Neural progenitor cell (in vitro differentiated cells): Measurements from ENCODE around the gene CYP8B1. TPM values are rescaled to one million over a fixed set of nuclear protein-coding genes. Genes with fewer than 3 reads are reported as not detected.

ENCODE experiments used
- DNase-seq: peaks from one replicate; pipeline ENCODE4 v3.0.0-alpha.2; 2016; ENCODE audit warnings: low spot score
- H2AFZ ChIP-seq: fragments of 200-600 bp; sonication (generic); replicated peaks from 2 replicates; pipeline ENCODE4 v1.6.1; 2016; ENCODE audit warnings: antibody characterized with exemption
- H3F3A ChIP-seq: fragments of 200-600 bp; sonication (generic); 2 replicates; pipeline ENCODE4 v1.6.1; 2016; ENCODE audit warnings: antibody characterized with exemption, low read depth
- H3K27ac ChIP-seq: fragments of 200-600 bp; sonication (generic); 2 replicates; pipeline ENCODE4 v1.5.1; 2016; ENCODE audit warnings: mild to moderate bottlenecking
- H3K27me3 ChIP-seq: fragments of 200-600 bp; sonication (generic); 2 replicates; pipeline ENCODE4 v1.6.1; 2016; ENCODE audit warnings: mild to moderate bottlenecking, moderate library complexity
- H3K36me3 ChIP-seq: fragments of 200-600 bp; sonication (generic); 2 replicates; pipeline ENCODE4 v1.5.1; 2016
- H3K4me1 ChIP-seq: fragments of 200-600 bp; sonication (generic); 2 replicates; pipeline ENCODE4 v1.6.1; 2016; ENCODE audit warnings: mixed run types
- H3K4me2 ChIP-seq: fragments of 200-600 bp; sonication (generic); 2 replicates; pipeline ENCODE4 v1.6.1; 2016
- H3K4me3 ChIP-seq: fragments of 200-600 bp; sonication (generic); 2 replicates; pipeline ENCODE4 v1.5.1; 2016
- H3K79me2 ChIP-seq: fragments of 200-600 bp; sonication (generic); 2 replicates; pipeline ENCODE4 v1.6.1; 2016; ENCODE audit warnings: low read depth
- H3K9ac ChIP-seq: fragments of 200-600 bp; sonication (generic); 2 replicates; pipeline ENCODE4 v1.6.1; 2016
- H3K9me3 ChIP-seq: fragments of 200-600 bp; sonication (generic); 2 replicates; pipeline ENCODE4 v1.5.1; 2016; ENCODE audit warnings: low read depth
- H4K20me1 ChIP-seq: fragments of 200-600 bp; sonication (generic); 2 replicates; pipeline ENCODE4 v1.6.1; 2016; ENCODE audit warnings: low read depth
- H3K27ac Mint-ChIP-seq: 3 replicates; pipeline ENCODE4 v1.8.0; 2021; ENCODE audit warnings: mixed read lengths
- H3K27me3 Mint-ChIP-seq: 2 replicates; pipeline ENCODE4 v1.8.0; 2022; ENCODE audit warnings: low read depth, mild to moderate bottlenecking, inconsistent platforms, moderate library complexity, mixed read lengths; ENCODE audit not compliant: insufficient read depth
- H3K36me3 Mint-ChIP-seq: 3 replicates; pipeline ENCODE4 v1.8.0; 2021; ENCODE audit warnings: mixed read lengths
- H3K4me1 Mint-ChIP-seq: 3 replicates; pipeline ENCODE4 v1.8.0; 2021; ENCODE audit warnings: mixed read lengths
- H3K4me3 Mint-ChIP-seq: 3 replicates; pipeline ENCODE4 v1.8.0; 2021; ENCODE audit warnings: mild to moderate bottlenecking, moderate library complexity, mixed read lengths
- H3K9me3 Mint-ChIP-seq: 3 replicates; pipeline ENCODE4 v1.8.0; 2020; ENCODE audit warnings: mixed read lengths
- EZH2 ChIP-seq: fragments of 200-600 bp; sonication (generic); IDR thresholded peaks from 2 replicates; pipeline ENCODE4 v1.6.1; 2017; ENCODE audit warnings: antibody characterized with exemption, mild to moderate bottlenecking, moderate library complexity
- EZH2phosphoT487 ChIP-seq: fragments of 200-600 bp; sonication (generic); IDR thresholded peaks from 2 replicates; pipeline ENCODE4 v1.6.1; 2017; ENCODE audit warnings: antibody characterized with exemption
- total RNA-seq: library from RNA; depleted of rRNA; stranded (reverse); fragments of >200 nt; gene quantifications from 2 replicates; pipeline ENCODE4 v1.2.3, GENCODE V29; 2015; ENCODE audit warnings: low replicate concordance
- TF ChIP-seq, protein P1 (sequence below): fragments of 200-600 bp; sonication (generic); IDR thresholded peaks from 2 replicates; pipeline ENCODE4 v1.5.1; 2017; ENCODE audit warnings: antibody characterized with exemption, mild to moderate bottlenecking

Gene CYP8B1, protein sequence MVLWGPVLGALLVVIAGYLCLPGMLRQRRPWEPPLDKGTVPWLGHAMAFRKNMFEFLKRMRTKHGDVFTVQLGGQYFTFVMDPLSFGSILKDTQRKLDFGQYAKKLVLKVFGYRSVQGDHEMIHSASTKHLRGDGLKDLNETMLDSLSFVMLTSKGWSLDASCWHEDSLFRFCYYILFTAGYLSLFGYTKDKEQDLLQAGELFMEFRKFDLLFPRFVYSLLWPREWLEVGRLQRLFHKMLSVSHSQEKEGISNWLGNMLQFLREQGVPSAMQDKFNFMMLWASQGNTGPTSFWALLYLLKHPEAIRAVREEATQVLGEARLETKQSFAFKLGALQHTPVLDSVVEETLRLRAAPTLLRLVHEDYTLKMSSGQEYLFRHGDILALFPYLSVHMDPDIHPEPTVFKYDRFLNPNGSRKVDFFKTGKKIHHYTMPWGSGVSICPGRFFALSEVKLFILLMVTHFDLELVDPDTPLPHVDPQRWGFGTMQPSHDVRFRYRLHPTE
- total RNA-seq = not detected in 2 replicates

DNA sequence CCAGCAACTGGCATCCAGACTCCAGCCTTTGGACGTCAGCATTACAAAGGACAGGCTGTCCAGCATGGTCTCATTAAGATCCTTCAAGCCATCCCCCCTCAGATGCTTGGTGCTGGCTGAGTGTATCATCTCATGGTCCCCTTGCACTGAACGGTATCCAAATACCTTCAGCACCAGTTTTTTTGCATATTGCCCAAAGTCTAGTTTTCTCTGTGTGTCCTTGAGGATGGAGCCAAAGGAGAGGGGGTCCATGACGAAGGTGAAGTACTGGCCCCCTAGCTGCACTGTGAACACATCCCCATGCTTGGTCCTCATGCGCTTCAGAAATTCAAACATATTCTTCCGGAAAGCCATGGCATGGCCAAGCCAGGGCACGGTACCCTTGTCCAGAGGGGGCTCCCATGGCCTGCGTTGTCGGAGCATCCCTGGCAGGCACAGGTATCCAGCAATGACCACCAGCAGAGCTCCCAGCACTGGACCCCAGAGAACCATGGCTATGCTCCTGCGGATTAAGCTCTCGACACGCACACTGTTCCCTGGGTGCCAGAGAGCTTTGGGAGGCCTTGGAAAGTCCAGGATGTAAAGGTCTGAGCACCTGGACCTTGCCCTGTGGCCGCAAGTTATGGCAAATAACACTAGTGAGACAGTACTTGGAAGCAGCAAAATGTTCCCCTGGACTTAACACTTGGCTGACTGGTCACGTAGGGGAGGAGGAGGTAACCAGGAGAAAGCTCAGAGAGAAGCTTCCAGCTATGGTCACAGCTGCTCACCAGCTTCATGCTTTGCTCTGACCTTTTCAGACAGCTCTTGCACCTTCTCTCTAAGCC is at the start of gene CYP8B1:
TSS of gene CYP8B1 (minus strand) at position 555 of the 827 bp plus-strand sequence. CDS start at position 492, 63 bp downstream.
- Mint-ChIP-seq H3K4me1 (peaks cover 3% of the 10 kb centered on the region), H3K4me3 (no peak within 1 kb of the TSS), H3K36me3 (no peaks in the 10 kb centered on the region), H3K27me3 (peaks cover 6% of the 10 kb centered on the region), H3K9me3 (no peaks in the 10 kb centered on the region), H3K27ac (no peak within 1 kb of the TSS)
- H3K4me1 ChIP-seq = no peaks in the 10 kb centered on the region
- no peaks in the 10 kb centered on the region for H3K79me2 ChIP-seq
- no peak for DNase-seq
- H3K27ac ChIP-seq = no peak within 1 kb of the TSS
- H3K4me3 ChIP-seq = no peak within 1 kb of the TSS
- TF ChIP-seq, protein P1, sequence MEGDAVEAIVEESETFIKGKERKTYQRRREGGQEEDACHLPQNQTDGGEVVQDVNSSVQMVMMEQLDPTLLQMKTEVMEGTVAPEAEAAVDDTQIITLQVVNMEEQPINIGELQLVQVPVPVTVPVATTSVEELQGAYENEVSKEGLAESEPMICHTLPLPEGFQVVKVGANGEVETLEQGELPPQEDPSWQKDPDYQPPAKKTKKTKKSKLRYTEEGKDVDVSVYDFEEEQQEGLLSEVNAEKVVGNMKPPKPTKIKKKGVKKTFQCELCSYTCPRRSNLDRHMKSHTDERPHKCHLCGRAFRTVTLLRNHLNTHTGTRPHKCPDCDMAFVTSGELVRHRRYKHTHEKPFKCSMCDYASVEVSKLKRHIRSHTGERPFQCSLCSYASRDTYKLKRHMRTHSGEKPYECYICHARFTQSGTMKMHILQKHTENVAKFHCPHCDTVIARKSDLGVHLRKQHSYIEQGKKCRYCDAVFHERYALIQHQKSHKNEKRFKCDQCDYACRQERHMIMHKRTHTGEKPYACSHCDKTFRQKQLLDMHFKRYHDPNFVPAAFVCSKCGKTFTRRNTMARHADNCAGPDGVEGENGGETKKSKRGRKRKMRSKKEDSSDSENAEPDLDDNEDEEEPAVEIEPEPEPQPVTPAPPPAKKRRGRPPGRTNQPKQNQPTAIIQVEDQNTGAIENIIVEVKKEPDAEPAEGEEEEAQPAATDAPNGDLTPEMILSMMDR = no peak
- TF ChIP-seq EZH2phosphoT487 = no peak
- no peak for TF ChIP-seq EZH2
- no peaks in the 10 kb centered on the region for H3F3A ChIP-seq
- H2AFZ ChIP-seq = no peak within 1 kb of the TSS
- H3K4me2 ChIP-seq = no peak within 1 kb of the TSS
- no peaks in the 10 kb centered on the region for H3K27me3 ChIP-seq
- no peaks in the 10 kb centered on the region for H4K20me1 ChIP-seq
- no peak within 1 kb of the TSS for H3K9ac ChIP-seq
- H3K9me3 ChIP-seq = no peaks in the 10 kb centered on the region
- no peaks in the 10 kb centered on the region for H3K36me3 ChIP-seq

DNA sequence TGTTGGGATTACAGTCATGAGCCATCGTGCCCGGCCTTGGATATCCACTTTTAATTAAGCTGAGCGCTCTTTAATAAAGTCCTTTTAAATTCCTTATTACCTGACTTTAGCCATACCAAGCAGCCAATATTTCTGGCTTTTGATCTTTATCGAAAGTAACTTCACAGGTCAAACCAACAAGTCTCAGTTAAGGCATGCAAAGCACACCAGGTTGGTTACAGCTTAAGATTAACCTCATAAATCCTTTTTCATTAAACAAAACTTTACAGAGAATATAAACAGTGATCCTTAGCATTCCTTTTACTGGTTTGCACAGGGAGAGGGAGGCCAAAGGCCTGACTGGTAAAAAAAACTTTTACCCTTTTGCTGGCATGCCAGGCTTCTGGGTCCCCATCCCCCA is 47.9 kb upstream of the CYP8B1 start:
- Mint-ChIP-seq H3K27me3 (peaks cover 2% of the 10 kb centered on the region), H3K27ac (no peak overlapping the region), H3K4me3 (no peak overlapping the region), H3K36me3 (no peaks in the 10 kb centered on the region), H3K4me1 (no peaks in the 10 kb centered on the region), H3K9me3 (peaks cover 2% of the 10 kb centered on the region)
- H2AFZ ChIP-seq = no peak overlapping the region
- H4K20me1 ChIP-seq = no peaks in the 10 kb centered on the region
- no peaks in the 10 kb centered on the region for H3K27me3 ChIP-seq
- TF ChIP-seq, protein P1 = no peak
- TF ChIP-seq EZH2phosphoT487 (no peak), EZH2 (no peak)
- no peak overlapping the region for H3K4me2 ChIP-seq
- no peak overlapping the region for H3K27ac ChIP-seq
- no peaks in the 10 kb centered on the region for H3F3A ChIP-seq
- peaks cover 6% of the 10 kb centered on the region for H3K9me3 ChIP-seq
- H3K36me3 ChIP-seq = no peaks in the 10 kb centered on the region
- DNase-seq = no peak
- no peak overlapping the region for H3K9ac ChIP-seq
- no peak overlapping the region for H3K4me3 ChIP-seq
- H3K79me2 ChIP-seq = no peaks in the 10 kb centered on the region
- no peaks in the 10 kb centered on the region for H3K4me1 ChIP-seq

DNA sequence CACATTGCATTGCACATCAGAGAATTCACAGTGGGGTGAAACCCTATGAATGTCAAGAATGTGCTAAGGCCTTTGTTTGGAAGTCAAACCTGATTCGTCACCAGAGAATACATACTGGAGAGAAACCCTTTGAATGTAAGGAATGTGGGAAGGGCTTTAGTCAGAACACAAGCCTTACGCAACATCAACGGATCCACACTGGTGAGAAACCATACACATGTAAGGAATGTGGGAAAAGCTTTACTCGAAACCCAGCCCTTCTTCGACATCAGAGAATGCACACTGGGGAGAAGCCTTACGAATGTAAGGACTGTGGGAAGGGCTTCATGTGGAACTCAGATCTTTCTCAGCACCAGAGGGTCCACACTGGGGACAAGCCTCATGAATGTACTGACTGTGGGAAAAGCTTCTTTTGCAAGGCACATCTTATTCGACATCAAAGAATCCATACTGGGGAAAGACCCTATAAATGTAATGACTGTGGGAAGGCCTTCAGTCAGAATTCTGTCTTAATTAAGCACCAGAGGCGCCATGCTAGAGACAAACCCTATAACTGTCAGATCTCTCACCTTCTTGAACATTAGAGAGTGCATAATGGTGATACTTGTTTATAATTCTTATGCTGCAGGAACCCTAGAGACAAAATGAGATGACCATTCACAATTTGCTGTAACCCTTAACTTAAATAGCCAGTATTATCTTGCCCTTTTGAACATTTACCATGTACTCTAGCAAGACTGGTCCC is 39.3 kb upstream of the CYP8B1 start:
- Mint-ChIP-seq H3K4me1 (no peaks in the 10 kb centered on the region), H3K27ac (no peak overlapping the region), H3K9me3 (peaks cover 51% of the 10 kb centered on the region), H3K4me3 (no peak overlapping the region), H3K36me3 (peaks cover 2% of the 10 kb centered on the region), H3K27me3 (peaks cover 5% of the 10 kb centered on the region)
- no peaks in the 10 kb centered on the region for H3K4me1 ChIP-seq
- no peak overlapping the region for H2AFZ ChIP-seq
- H3K27me3 ChIP-seq = no peaks in the 10 kb centered on the region
- no peak overlapping the region for H3K9ac ChIP-seq
- DNase-seq = peak; percentile 3
- no peak overlapping the region for H3K4me2 ChIP-seq
- no peak overlapping the region for H3K4me3 ChIP-seq
- H3K27ac ChIP-seq = no peak overlapping the region
- H3K79me2 ChIP-seq = no peaks in the 10 kb centered on the region
- H4K20me1 ChIP-seq = no peaks in the 10 kb centered on the region
- H3K9me3 ChIP-seq = peaks cover 20% of the 10 kb centered on the region
- peaks cover 5% of the 10 kb centered on the region for H3F3A ChIP-seq
- no peak for TF ChIP-seq EZH2phosphoT487
- TF ChIP-seq EZH2 = no peak
- TF ChIP-seq, protein P1 = no peak
- H3K36me3 ChIP-seq = no peaks in the 10 kb centered on the region
